ENCODE measurements around the gene ASCL3. TPM values are rescaled to one million over a fixed set of nuclear protein-coding genes. Genes with fewer than 3 reads are reported as not detected.
"Not testable (repeated sequence)": the region's sequence is repeated elsewhere in the genome, so short reads cannot be mapped to it uniquely, and the experiment has no call there.

The ASCL3 gene
- not detected for total RNA-seq
- not detected for polyA plus RNA-seq
- long read RNA-seq, donor 1: 0 reads
- long read RNA-seq, donor 2: 0 reads

DNA sequence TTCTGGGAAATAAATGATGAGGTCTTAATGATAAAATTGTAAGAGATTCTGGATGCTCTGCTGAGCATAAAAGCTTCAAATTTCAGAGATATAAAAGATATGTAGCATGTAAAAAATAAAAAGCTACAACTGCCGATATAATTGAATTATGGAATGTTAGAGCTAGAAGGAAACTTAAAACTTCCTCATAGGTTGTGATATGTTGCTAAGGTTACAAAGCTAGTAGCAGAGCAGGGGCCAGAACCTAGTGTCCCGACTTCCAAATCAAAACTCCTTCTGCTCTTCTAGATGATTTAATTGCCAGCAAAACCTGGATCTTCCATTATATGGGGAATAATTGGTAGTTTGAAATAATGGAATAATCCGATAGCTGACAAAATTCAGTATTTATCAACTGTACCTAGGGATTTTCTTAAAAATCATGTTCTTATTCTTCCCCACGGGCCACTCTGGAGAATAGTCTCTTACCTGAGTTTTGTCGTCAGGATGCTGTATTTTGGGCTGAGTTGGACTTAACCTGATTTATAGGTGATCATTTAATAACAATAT lies at the start of gene ASCL3:
Gene ASCL3 (minus strand): TSS at position 499 of the 549 bp plus-strand sequence. CDS start 4,855 bp downstream, outside the sequence.
- no peak for DNase-seq
- 71 to 82% methylated on average over 5 of the region's 5 CpGs for WGBS, 2 donors
- Histone ChIP-seq H3K27me3 (ENCODE audit: control insufficient read depth in 1 of 2, insufficient read depth in 2 of 2, low read length in 1 of 2) (no peaks in the 10 kb centered on the region), H3K27ac (ENCODE audit: low read depth in 1 of 2, low read length in 2 of 2) (no peak within 1 kb of the TSS), H3K4me1 (ENCODE audit: control insufficient read depth in 1 of 2, insufficient read depth in 2 of 2, low read length in 2 of 2) (no peaks in the 10 kb centered on the region), H3K4me3 (ENCODE audit: low read length in 2 of 2) (no peak within 1 kb of the TSS), H3K9me3 (ENCODE audit: control insufficient read depth, low read length) (no peaks in the 10 kb centered on the region), H3K36me3 (ENCODE audit: control insufficient read depth in 1 of 2, insufficient read depth in 2 of 2, low read length in 1 of 2) (peaks cover 0 to 1% of the 10 kb centered on the region in 2 donors)
- no peak for ATAC-seq (ENCODE audit: low FRiP score)
- intact Hi-C loops (cut with DNase I): no loop called here

- ATAC-seq (ENCODE audit: low FRiP score): no peak
- no peak overlapping the region for H3K4me3 ChIP-seq (ENCODE audit: low read length in 2 of 2)
- WGBS, 2 donors: 75% methylated on average over 1 of the region's 1 CpG
Measured at GRCh38 chr11:8989453-8989852, 46.6 kb upstream of the ASCL3 start.

DNA sequence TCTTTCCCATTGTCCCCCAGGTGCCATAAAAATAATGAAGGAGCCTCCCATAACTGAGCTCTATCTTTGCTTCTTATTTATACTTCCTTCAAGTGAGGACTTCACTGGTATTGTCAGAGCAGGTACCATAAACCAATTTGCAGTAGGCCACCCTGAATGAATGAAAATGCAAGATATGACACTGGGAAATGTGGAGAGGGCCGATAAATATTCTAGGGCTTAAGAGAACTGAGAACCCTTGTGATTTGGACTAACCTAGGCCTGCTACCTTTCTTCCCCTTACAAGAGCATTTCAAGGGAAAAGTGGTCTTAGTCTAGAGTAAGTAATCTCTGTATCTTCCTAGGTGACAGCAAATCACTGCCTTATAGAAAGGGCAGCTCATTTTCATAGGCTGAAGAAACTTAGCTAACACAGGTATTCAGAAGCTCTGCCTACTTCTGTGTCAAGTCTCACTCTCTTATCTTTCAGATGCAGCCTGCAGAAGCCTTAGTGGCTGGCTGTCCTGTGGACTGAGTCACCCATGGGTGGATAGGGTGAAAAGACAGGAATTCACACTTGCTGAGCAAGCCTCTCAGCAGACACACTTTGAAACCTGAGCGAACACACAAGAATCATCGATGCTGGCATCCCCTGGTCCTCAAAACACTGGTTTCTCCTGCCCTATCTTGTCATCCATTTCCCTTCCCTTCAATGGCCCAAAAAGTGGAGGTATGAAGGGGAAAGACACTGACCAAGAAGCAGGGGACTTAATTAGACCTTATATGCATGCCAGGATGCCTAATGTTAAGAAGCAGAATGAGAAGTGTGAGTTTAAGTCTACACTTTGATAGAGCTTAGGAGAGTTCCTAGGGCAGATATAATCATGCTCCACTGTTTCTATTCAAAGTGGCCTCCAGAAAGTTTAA lies 45.8 kb upstream of the ASCL3 start:
- Histone ChIP-seq H3K36me3 (ENCODE audit: control insufficient read depth in 1 of 2, insufficient read depth in 2 of 2, low read length in 1 of 2) (no peaks in the 10 kb centered on the region), H3K4me1 (ENCODE audit: control insufficient read depth in 1 of 2, insufficient read depth in 2 of 2, low read length in 2 of 2) (peaks cover 2 to 3% of the 10 kb centered on the region in 2 donors), H3K27me3 (ENCODE audit: control insufficient read depth in 1 of 2, insufficient read depth in 2 of 2, low read length in 1 of 2) (no peaks in the 10 kb centered on the region), H3K4me3 (ENCODE audit: low read length in 2 of 2) (no peak overlapping the region), H3K27ac (ENCODE audit: low read depth in 1 of 2, low read length in 2 of 2) (no peak overlapping the region), H3K9me3 (ENCODE audit: control insufficient read depth, low read length) (no peaks in the 10 kb centered on the region)
- intact Hi-C loops (cut with DNase I): no loop called here
- DNase-seq (no peak), ATAC-seq (ENCODE audit: low FRiP score) (no peak)
- 63 to 79% methylated on average over 3 of the region's 3 CpGs for WGBS, 2 donors

More at GRCh38 chr11:8989453-8989852, 46.6 kb upstream of the ASCL3 start:
- no peaks in the 10 kb centered on the region for H3K36me3 ChIP-seq (ENCODE audit: control insufficient read depth in 1 of 2, insufficient read depth in 2 of 2, low read length in 1 of 2)
- intact Hi-C loops (cut with DNase I): no loop called here
- H3K27ac ChIP-seq (ENCODE audit: low read depth in 1 of 2, low read length in 2 of 2): no peak overlapping the region
- peaks cover 2 to 3% of the 10 kb centered on the region in 2 donors for H3K4me1 ChIP-seq (ENCODE audit: control insufficient read depth in 1 of 2, insufficient read depth in 2 of 2, low read length in 2 of 2)
- H3K9me3 ChIP-seq (ENCODE audit: control insufficient read depth, low read length): no peaks in the 10 kb centered on the region
- no peak for DNase-seq
- no peaks in the 10 kb centered on the region for H3K27me3 ChIP-seq (ENCODE audit: control insufficient read depth in 1 of 2, insufficient read depth in 2 of 2, low read length in 1 of 2)

DNA sequence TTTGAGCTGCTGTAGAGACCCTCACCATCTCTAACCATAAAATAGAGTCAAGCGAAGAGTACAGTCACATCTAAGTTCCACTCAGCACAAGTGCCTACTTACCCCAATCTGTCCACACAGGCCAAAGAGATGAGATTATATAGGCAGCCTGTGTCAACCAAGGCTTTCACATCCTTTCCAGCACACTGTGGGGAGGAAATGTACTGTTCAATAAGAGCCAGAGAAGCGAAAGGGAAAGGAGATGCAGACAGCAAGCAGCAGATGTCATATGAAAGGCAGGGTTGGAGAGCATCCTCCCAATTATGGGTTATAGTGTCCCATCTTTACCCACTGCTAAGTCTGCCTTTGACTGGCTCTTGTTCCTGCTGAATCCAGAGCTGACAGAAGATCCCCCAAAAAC lies 44.6 kb upstream of the ASCL3 start:
- intact Hi-C loops (cut with DNase I): no loop called here
- no peaks in the 10 kb centered on the region for H3K36me3 ChIP-seq (ENCODE audit: control insufficient read depth in 1 of 2, insufficient read depth in 2 of 2, low read length in 1 of 2)
- no peaks in the 10 kb centered on the region for H3K9me3 ChIP-seq (ENCODE audit: control insufficient read depth, low read length)
- no peak overlapping the region for H3K27ac ChIP-seq (ENCODE audit: low read depth in 1 of 2, low read length in 2 of 2)
- 91 to 97% methylated on average over 2 of the region's 2 CpGs for WGBS, 2 donors
- H3K4me1 ChIP-seq (ENCODE audit: control insufficient read depth in 1 of 2, insufficient read depth in 2 of 2, low read length in 2 of 2): peaks cover 2 to 3% of the 10 kb centered on the region in 2 donors
- ATAC-seq (ENCODE audit: low FRiP score): no peak
- no peak for DNase-seq
- H3K27me3 ChIP-seq (ENCODE audit: control insufficient read depth in 1 of 2, insufficient read depth in 2 of 2, low read length in 1 of 2): no peaks in the 10 kb centered on the region
- H3K4me3 ChIP-seq (ENCODE audit: low read length in 2 of 2): no peak overlapping the region

GRCh38 chr11:8986772-8987171 lies 44.0 kb upstream of the ASCL3 start:
- DNase-seq; H3K4me3 ChIP-seq (ENCODE audit: low read length in 2 of 2); H3K9me3 ChIP-seq (ENCODE audit: control insufficient read depth, low read length); intact Hi-C loops (cut with DNase I); H3K4me1 ChIP-seq (ENCODE audit: control insufficient read depth in 1 of 2, insufficient read depth in 2 of 2, low read length in 2 of 2); H3K27ac ChIP-seq (ENCODE audit: low read depth in 1 of 2, low read length in 2 of 2); ATAC-seq (ENCODE audit: low FRiP score); H3K27me3 ChIP-seq (ENCODE audit: control insufficient read depth in 1 of 2, insufficient read depth in 2 of 2, low read length in 1 of 2); H3K36me3 ChIP-seq (ENCODE audit: control insufficient read depth in 1 of 2, insufficient read depth in 2 of 2, low read length in 1 of 2): not testable (repeated sequence)
- 97% methylated on average over 6 of the region's 6 CpGs for WGBS, 2 donors

GRCh38 chr11:8985462-8985861 lies 42.6 kb upstream of the ASCL3 start:
- 92 to 93% methylated on average over 5 of the region's 5 CpGs for WGBS, 2 donors
- no peaks in the 10 kb centered on the region for H3K9me3 ChIP-seq (ENCODE audit: control insufficient read depth, low read length)
- ATAC-seq (ENCODE audit: low FRiP score) (no peak), DNase-seq (no peak)
- H3K27ac ChIP-seq (ENCODE audit: low read depth in 1 of 2, low read length in 2 of 2): no peak overlapping the region
- no peaks in the 10 kb centered on the region for H3K27me3 ChIP-seq (ENCODE audit: control insufficient read depth in 1 of 2, insufficient read depth in 2 of 2, low read length in 1 of 2)
- no peaks in the 10 kb centered on the region for H3K36me3 ChIP-seq (ENCODE audit: control insufficient read depth in 1 of 2, insufficient read depth in 2 of 2, low read length in 1 of 2)
- H3K4me3 ChIP-seq (ENCODE audit: low read length in 2 of 2): no peak overlapping the region
- intact Hi-C loops (cut with DNase I): no loop called here
- peaks cover 2 to 3% of the 10 kb centered on the region in 2 donors for H3K4me1 ChIP-seq (ENCODE audit: control insufficient read depth in 1 of 2, insufficient read depth in 2 of 2, low read length in 2 of 2)

DNA sequence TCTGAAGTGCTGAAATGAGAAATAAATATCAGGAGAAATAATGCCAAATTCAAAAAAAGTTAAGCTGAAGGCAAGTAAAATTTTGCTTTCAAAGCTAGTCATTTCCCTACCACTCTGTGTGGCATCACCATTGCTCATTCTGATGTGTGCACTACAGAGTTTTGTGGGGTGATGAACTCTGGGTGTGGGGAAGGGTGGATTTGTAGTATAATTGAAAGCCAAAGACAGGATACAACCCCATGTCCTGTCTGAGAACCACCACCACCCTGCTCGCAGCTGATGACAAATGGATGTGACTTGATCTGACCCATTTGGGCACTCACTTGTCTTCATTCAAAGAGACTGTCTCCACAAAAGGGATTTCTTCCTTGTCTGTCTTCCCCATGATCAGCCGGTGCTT lies 40.7 kb upstream of the ASCL3 start:
- H3K27ac ChIP-seq (ENCODE audit: low read depth in 1 of 2, low read length in 2 of 2): no peak overlapping the region
- intact Hi-C loops (cut with DNase I): no loop called here
- H3K4me1 ChIP-seq (ENCODE audit: control insufficient read depth in 1 of 2, insufficient read depth in 2 of 2, low read length in 2 of 2): peaks cover 0 to under 1% of the 10 kb centered on the region in 2 donors
- no peaks in the 10 kb centered on the region for H3K36me3 ChIP-seq (ENCODE audit: control insufficient read depth in 1 of 2, insufficient read depth in 2 of 2, low read length in 1 of 2)
- DNase-seq (no peak), ATAC-seq (ENCODE audit: low FRiP score) (no peak)
- H3K4me3 ChIP-seq (ENCODE audit: low read length in 2 of 2): no peak overlapping the region
- H3K27me3 ChIP-seq (ENCODE audit: control insufficient read depth in 1 of 2, insufficient read depth in 2 of 2, low read length in 1 of 2): no peaks in the 10 kb centered on the region
- H3K9me3 ChIP-seq (ENCODE audit: control insufficient read depth, low read length): no peaks in the 10 kb centered on the region
- WGBS, 2 donors: 84 to 92% methylated on average over 2 of the region's 2 CpGs

- intact Hi-C loops (cut with DNase I): no loop called here
- H3K4me3 ChIP-seq (ENCODE audit: low read length in 2 of 2): no peak overlapping the region
- DNase-seq (no peak), ATAC-seq (ENCODE audit: low FRiP score) (no peak)
- H3K4me1 ChIP-seq (ENCODE audit: control insufficient read depth in 1 of 2, insufficient read depth in 2 of 2, low read length in 2 of 2): no peaks in the 10 kb centered on the region
- H3K9me3 ChIP-seq (ENCODE audit: control insufficient read depth, low read length): no peaks in the 10 kb centered on the region
- H3K27ac ChIP-seq (ENCODE audit: low read depth in 1 of 2, low read length in 2 of 2): no peak overlapping the region
- H3K27me3 ChIP-seq (ENCODE audit: control insufficient read depth in 1 of 2, insufficient read depth in 2 of 2, low read length in 1 of 2): no peaks in the 10 kb centered on the region
- WGBS, 2 donors: 66 to 72% methylated on average over 3 of the region's 3 CpGs
- no peaks in the 10 kb centered on the region for H3K36me3 ChIP-seq (ENCODE audit: control insufficient read depth in 1 of 2, insufficient read depth in 2 of 2, low read length in 1 of 2)
Measured at GRCh38 chr11:8980485-8980884, 37.7 kb upstream of the ASCL3 start.

DNA sequence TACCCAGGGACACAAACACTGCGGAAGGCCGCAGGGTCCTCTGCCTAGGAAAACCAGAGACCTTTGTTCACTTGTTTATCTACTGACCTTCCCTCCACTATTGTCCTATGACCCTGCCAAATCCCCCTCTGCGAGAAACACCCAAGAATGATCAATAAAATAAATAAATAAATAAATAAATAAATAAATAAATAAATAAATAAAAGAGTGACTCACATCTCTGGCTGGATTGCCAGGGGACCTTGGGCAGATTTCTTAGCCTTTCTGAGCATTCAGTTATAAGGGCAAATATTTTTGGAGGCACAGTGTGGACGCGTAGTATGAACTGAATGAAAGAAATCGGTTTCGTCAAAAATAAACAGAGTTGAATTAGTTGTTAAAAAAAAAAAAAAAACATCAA lies 36.5 kb upstream of the ASCL3 start:
- ATAC-seq (ENCODE audit: low FRiP score); DNase-seq; H3K9me3 ChIP-seq (ENCODE audit: control insufficient read depth, low read length); H3K4me1 ChIP-seq (ENCODE audit: control insufficient read depth in 1 of 2, insufficient read depth in 2 of 2, low read length in 2 of 2); H3K4me3 ChIP-seq (ENCODE audit: low read length in 2 of 2); H3K27ac ChIP-seq (ENCODE audit: low read depth in 1 of 2, low read length in 2 of 2); H3K27me3 ChIP-seq (ENCODE audit: control insufficient read depth in 1 of 2, insufficient read depth in 2 of 2, low read length in 1 of 2); intact Hi-C loops (cut with DNase I); H3K36me3 ChIP-seq (ENCODE audit: control insufficient read depth in 1 of 2, insufficient read depth in 2 of 2, low read length in 1 of 2): not testable (repeated sequence)
- 90% methylated on average over 4 to 5 of the region's 7 CpGs for WGBS, 2 donors

Data from aorta (tissue), 5 donors.